Ishikawa (cell line): Measurements from ENCODE around the gene RADIL.

ENCODE experiments used
- CEBPB ChIP-seq: IDR thresholded peaks from 2 replicates; pipeline ENCODE4 v1.6.1; 2012
- CREB1 ChIP-seq: IDR thresholded peaks from 2 replicates; pipeline ENCODE4 v1.6.1; 2012; ENCODE audit warnings: low read depth
- EGR1 ChIP-seq: IDR thresholded peaks from 2 replicates; pipeline ENCODE4 v1.6.1; 2012
- EP300 ChIP-seq: IDR thresholded peaks from 2 replicates; pipeline ENCODE4 v1.6.1; 2012; ENCODE audit warnings: borderline replicate concordance
- FOXM1 ChIP-seq: IDR thresholded peaks from 2 replicates; pipeline ENCODE4 v1.6.1; 2012; ENCODE audit warnings: low read depth, borderline replicate concordance
- NFIC ChIP-seq: IDR thresholded peaks from 2 replicates; pipeline ENCODE4 v1.6.1; 2012
- RAD21 ChIP-seq: IDR thresholded peaks from 2 replicates; pipeline ENCODE4 v1.6.1; 2012; ENCODE audit warnings: low read depth
- TAF1 ChIP-seq: IDR thresholded peaks from 2 replicates; pipeline ENCODE4 v1.6.1; 2012; ENCODE audit warnings: low read depth, mild to moderate bottlenecking
- TCF12 ChIP-seq: IDR thresholded peaks from 2 replicates; pipeline ENCODE4 v1.6.1; 2012; ENCODE audit warnings: low read depth
- TEAD4 ChIP-seq: IDR thresholded peaks from 2 replicates; pipeline ENCODE4 v1.6.1; 2012
- USF1 ChIP-seq: IDR thresholded peaks from 2 replicates; pipeline ENCODE4 v1.6.1; 2012
- YY1 ChIP-seq: IDR thresholded peaks from 2 replicates; pipeline ENCODE4 v1.6.1; 2012; ENCODE audit warnings: low read depth
- ZBTB7A ChIP-seq: IDR thresholded peaks from 2 replicates; pipeline ENCODE4 v1.6.1; 2012; ENCODE audit warnings: low read depth
- TF ChIP-seq, protein P1 (sequence below): IDR thresholded peaks from 2 replicates; pipeline ENCODE4 v1.6.1; 2012
- TF ChIP-seq, protein P2 (sequence below): IDR thresholded peaks from 2 replicates; pipeline ENCODE4 v1.6.1; 2012; ENCODE audit warnings: low read depth, mild to moderate bottlenecking

Gene RADIL

GRCh38 chr7:4801839-4802231, 81.7 kb downstream of the RADIL start:
- TF ChIP-seq ZBTB7A (peak; percentile 47; the same call in 1 of the 2 replicates), TCF12 (no peak)

DNA sequence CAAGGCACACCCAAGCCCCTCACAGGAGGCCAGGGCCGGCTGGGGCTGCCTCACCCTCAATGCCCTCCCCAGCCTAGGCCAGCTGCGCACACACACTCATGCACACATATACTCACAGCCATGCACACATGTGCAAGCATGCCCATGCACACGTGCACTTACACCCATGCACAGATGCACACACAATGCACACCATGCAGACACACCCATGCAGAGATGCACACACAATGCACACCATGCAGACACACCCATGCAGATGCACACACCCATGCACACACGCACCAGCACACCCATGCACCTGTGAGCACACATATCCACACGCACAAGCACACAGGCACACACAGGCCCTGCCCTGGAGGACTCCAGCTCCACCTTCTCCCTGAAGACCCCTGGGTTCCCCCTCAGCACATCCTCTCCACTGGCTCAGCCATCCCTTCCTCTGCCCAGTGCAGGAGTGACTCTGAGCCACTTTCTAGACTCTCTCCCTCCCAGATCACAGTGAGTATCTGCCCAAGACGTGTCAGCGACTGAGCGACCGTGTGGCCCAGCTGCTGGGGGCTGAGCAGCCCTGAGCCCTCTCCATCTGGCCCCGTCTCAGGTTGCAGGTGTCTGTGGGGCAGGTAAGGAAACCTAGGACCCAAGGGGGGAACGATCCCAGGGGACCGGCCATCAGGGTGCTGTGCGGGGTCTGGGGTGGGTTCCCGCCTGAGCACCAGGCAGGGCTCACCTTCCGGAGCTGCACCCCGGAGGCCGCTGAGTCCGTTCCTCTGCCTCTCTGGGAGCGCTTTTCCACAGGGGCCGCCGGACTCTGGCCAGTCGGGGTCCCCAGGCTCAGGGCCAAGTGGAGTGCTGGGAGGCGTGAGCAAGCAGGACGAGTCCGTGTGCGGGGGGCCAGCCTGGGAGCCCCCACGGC, 82.3 kb downstream of the RADIL start:
- TF ChIP-seq CEBPB, result no peak
- TF ChIP-seq, protein P1, sequence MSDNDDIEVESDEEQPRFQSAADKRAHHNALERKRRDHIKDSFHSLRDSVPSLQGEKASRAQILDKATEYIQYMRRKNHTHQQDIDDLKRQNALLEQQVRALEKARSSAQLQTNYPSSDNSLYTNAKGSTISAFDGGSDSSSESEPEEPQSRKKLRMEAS, result no peak
- TF ChIP-seq CREB1, result no peak
- TF ChIP-seq TCF12, result no peak
- no peak for TF ChIP-seq TEAD4
- TF ChIP-seq, protein P2, sequence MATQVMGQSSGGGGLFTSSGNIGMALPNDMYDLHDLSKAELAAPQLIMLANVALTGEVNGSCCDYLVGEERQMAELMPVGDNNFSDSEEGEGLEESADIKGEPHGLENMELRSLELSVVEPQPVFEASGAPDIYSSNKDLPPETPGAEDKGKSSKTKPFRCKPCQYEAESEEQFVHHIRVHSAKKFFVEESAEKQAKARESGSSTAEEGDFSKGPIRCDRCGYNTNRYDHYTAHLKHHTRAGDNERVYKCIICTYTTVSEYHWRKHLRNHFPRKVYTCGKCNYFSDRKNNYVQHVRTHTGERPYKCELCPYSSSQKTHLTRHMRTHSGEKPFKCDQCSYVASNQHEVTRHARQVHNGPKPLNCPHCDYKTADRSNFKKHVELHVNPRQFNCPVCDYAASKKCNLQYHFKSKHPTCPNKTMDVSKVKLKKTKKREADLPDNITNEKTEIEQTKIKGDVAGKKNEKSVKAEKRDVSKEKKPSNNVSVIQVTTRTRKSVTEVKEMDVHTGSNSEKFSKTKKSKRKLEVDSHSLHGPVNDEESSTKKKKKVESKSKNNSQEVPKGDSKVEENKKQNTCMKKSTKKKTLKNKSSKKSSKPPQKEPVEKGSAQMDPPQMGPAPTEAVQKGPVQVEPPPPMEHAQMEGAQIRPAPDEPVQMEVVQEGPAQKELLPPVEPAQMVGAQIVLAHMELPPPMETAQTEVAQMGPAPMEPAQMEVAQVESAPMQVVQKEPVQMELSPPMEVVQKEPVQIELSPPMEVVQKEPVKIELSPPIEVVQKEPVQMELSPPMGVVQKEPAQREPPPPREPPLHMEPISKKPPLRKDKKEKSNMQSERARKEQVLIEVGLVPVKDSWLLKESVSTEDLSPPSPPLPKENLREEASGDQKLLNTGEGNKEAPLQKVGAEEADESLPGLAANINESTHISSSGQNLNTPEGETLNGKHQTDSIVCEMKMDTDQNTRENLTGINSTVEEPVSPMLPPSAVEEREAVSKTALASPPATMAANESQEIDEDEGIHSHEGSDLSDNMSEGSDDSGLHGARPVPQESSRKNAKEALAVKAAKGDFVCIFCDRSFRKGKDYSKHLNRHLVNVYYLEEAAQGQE, result no peak
- no peak for TF ChIP-seq USF1
- no peak for TF ChIP-seq NFIC
- no peak for TF ChIP-seq FOXM1
- TF ChIP-seq ZBTB7A, result no peak
- no peak for TF ChIP-seq EP300
- no peak for TF ChIP-seq EGR1
- TF ChIP-seq RAD21, result no peak
- TF ChIP-seq YY1, result no peak
- no peak for TF ChIP-seq TAF1

DNA sequence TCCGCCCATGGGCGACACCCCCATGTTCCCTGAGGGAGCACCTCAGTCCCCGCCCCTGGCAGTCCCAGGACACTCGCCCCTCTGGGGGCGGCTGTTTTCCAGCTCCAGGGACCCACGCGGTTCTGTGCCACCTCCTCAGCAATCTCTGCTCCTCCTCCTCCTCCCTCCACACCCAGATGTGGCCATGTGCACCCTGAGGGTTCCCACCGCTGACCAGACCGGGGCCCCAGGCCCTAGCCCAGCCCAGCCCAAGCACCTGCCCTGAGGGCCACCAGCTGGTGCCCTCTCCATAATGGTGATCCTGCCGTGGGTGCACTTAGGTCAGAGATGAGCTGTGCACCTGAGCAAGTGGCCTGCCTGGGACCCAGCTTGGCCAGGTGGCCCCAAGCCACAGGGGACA, 83.0 kb downstream of the RADIL start:
- TF ChIP-seq FOXM1 (no peak), YY1 (no peak), CEBPB (no peak), NFIC (no peak), ZBTB7A (no peak), CREB1 (no peak), USF1 (no peak)
- TF ChIP-seq, protein P1, result no peak

DNA sequence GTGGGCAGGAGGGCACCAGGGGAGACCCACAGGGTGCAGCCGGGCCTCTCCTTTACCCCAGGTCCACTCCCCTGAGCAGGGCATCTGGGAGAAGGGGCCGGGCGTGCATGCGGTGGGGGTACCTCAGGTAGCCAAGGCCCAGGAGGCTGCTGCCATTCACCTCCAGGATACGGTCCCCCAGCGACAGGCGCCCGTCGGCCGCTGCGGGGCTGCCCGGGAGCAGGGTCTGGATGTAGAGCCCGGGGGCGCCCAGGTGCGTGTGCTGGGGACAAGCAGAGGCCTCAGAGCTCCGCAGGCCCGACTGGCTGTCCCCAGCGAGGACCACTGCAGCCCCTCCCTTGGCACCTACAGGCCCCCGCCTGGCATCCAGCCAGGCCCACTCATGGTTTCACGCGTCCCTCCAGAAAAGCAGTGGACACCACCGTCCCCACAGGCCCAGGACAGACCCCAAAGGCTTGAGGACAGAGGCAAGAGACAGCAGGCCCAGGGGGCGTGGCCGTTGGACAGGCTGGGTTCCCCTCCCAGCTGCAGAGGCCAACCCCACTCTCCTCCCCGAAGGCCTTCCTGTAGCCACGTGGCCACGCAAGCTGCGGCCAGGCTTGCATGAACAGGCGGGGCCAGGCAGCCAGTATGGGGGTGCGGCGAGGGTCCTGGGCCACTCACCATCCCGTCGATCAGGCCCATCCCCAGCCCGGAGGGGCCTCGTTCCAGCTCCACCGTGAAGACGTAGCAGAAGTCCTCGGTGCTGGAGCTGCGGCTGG, 83.8 kb downstream of the RADIL start:
- no peak for TF ChIP-seq CREB1
- TF ChIP-seq ZBTB7A, result no peak
- TF ChIP-seq YY1, result no peak
- TF ChIP-seq, protein P1, result 0 out of 2 replicates have a peak, but pooled peaks have one; percentile 12
- peak; percentile 80 for TF ChIP-seq USF1
- no peak for TF ChIP-seq FOXM1
- no peak for TF ChIP-seq EGR1

GRCh38 chr7:4798706-4799235, 84.7 kb downstream of the RADIL start:
- no peak for TF ChIP-seq EGR1
- TF ChIP-seq RAD21, result no peak
- TF ChIP-seq CEBPB, result no peak
- no peak for TF ChIP-seq TAF1
- TF ChIP-seq FOXM1, result no peak
- TF ChIP-seq NFIC, result no peak
- TF ChIP-seq, protein P2, result no peak
- TF ChIP-seq TCF12, result no peak
- no peak for TF ChIP-seq USF1
- no peak for TF ChIP-seq CREB1
